ENCODE data around the gene VSIG2.

Gene VSIG2

GRCh38 chr11:124748481-124749343, 3.3 kb downstream of the VSIG2 start:
- no peak for DNase-seq (ENCODE audit: low spot score)

- DNase-seq (ENCODE audit: low spot score): no peak
Measured at GRCh38 chr11:124748100-124748418, 4.0 kb downstream of the VSIG2 start.

- DNase-seq (ENCODE audit: low spot score): no peak
Measured at GRCh38 chr11:124747406-124748099, 4.5 kb downstream of the VSIG2 start.

DNA sequence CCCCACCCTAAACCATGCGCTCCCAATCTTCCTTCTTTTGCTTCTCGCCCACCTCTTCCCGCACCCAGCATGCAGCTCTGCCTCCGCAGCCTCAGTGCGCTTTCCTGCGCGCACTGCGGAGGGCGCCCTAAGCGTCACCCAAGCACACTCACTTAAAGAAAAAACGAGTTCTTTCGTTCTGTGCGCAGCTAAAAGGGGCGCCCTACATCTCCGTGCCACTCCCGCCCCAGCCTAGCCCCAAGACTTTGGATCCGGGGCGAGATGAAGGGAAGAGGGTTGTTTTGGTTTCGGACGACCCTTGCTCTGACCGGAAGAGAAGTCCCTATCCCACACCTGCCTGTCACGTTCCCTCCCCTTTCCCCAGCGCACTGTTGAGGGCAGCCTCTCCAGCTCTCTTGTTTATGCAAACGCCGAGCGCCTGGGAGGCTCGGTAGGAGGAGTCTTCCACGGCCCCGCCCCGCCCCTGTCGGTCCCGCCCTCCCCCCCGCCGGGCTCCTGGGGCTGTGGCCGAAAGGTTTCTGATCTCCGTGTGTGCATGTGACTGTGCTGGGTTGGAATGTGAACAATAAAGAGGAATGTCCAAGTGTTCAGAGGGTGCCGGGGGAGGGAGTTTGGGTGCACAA, 5.3 kb downstream of the VSIG2 start:
- peak; percentile 33 for DNase-seq (ENCODE audit: low spot score)

- DNase-seq (ENCODE audit: low spot score): no peak
Measured at GRCh38 chr11:124745835-124746620, 6.0 kb downstream of the VSIG2 start.

DNA sequence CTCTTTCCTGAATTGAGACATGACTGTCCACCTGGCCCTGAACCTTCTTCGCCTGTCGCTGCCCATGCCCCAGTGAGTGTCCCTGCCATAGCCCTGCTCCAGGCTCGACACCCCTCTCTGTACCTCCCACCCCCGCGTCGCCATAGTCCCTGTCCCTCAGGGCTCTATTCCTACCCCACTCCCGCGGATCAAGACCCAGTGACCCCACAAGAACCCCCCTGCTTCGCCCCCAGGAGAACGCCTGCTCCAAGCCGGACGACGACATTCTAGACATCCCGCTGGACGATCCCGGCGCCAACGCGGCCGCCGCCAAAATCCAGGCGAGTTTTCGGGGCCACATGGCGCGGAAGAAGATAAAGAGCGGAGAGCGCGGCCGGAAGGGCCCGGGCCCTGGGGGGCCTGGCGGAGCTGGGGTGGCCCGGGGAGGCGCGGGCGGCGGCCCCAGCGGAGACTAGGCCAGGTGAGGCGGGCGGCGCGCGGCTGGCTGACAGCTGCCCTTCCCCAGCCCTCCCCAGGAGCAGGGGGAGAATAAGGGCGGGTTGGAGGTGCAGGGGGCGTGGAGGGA, 6.7 kb downstream of the VSIG2 start:
- no peak for DNase-seq (ENCODE audit: low spot score)

GRCh38 chr11:124743050-124743449, 9.0 kb downstream of the VSIG2 start:
- no peak for DNase-seq (ENCODE audit: low spot score)

DNA sequence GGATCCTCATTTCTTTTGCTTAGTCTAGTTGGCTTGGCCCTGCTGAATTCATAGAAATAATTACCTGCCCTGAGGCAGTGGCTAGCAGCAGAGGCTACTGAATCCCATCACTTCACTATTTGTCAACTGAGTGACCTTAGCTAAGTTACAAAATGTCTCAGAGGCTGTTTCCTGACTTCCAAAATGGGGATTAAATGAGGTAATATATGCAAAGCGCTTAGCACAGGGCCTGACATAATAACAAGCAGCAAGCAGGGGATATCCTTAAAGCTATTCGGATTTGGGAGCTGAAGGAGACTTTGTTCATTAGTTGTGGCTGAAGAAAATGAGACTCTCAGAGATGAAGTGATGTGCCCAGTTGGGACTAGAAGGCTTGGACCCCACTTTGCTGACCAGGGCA, 9.5 kb downstream of the VSIG2 start:
- no peak for DNase-seq (ENCODE audit: low spot score)

- DNase-seq (ENCODE audit: low spot score): peak; percentile 53
Measured at GRCh38 chr11:124740277-124740882, 11.7 kb downstream of the VSIG2 start.

DNA sequence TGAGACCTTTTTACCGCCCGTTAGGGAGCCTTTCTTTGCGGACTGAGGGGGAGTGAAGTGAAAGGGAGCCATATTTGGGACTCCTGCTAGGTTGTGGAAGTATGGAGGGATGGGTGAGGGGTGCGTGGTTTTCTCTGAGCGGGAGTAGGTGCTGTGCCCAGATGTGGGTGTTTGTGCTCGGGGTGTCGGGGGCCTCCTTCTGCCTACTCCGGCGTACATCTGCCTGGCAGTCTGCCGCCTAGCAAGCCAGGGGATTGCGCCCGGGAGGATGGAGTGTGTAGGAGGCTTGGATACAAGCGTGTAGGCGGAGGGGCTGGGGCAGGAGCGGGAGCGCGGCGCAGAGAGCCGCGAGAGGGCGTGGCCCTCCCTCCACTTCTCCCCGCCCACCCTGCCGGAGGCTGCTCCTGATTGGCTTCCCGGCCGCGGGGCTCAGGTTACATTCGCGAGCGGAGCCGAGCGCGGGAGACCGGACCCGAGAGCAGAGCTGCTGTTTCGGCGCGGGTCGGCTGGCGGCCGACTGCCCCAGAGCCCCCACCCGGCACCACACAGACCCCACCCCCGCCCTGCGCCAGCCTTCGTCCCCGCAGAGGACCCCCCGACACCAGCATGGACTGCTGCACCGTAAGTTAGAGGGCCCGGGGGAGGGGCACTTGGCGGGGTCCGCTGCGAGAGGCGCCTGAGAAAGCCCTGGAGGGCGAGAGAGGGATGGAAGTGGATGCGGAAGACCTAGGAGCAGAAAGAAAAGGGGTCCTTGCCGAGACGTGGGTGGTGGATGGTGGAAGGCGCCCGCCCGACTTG, 12.4 kb downstream of the VSIG2 start, which contains the start of gene NRGN:
Gene NRGN (plus strand): TSS at position 464 of the 798 bp plus-strand sequence. CDS start 143 bp downstream, at position 607.
- DNase-seq (ENCODE audit: low spot score): peak; percentile 95

- DNase-seq (ENCODE audit: low spot score): no peak
Measured at GRCh38 chr11:124738713-124739478, 13.2 kb downstream of the VSIG2 start.

GRCh38 chr11:124737638-124738305, 14.3 kb downstream of the VSIG2 start:
- no peak for DNase-seq (ENCODE audit: low spot score)

- DNase-seq (ENCODE audit: low spot score): no peak
Measured at GRCh38 chr11:124736736-124737135, 15.3 kb downstream of the VSIG2 start.

DNA sequence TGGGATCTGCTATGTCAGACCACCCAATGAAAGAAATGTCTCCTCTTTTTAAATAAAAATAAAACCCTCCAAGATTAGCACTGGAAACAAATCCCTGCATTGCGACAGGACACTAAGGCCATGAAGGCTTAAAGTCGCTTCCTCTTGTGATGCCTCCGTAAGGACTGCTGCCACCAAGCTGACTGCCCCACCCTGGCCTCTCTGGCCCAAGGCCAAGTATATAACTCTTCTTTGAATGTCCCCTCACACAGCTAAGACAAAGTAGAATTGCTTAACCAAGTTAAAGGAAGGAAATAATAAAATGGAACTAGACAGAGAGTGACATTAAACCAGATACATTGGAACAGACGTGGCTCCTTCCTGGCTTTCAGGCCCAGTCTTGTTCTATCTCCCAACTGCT, 19.8 kb downstream of the VSIG2 start:
- no peak for DNase-seq (ENCODE audit: low spot score)

- DNase-seq (ENCODE audit: low spot score): no peak
Measured at GRCh38 chr11:124729571-124729970, 22.5 kb downstream of the VSIG2 start.

DNA sequence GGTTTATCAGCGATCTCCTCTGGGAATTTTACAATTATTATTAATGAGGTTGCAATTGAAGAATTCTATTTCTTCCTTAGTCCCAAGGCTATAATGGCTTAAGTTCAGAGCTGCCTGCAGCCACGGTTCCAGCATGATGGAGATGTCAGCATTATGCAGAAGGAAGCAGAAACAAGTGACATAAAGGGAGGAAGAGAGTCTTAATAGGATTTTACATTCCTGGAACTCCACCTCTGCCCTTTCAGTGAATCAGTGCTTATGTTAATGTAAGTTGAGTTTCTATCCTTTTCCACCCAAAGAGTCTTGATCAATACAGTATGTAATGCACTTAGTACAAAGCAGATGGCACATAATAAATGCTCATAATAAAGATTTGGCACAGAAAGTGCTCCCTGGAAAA, 23.9 kb downstream of the VSIG2 start:
- no peak for DNase-seq (ENCODE audit: low spot score)

DNA sequence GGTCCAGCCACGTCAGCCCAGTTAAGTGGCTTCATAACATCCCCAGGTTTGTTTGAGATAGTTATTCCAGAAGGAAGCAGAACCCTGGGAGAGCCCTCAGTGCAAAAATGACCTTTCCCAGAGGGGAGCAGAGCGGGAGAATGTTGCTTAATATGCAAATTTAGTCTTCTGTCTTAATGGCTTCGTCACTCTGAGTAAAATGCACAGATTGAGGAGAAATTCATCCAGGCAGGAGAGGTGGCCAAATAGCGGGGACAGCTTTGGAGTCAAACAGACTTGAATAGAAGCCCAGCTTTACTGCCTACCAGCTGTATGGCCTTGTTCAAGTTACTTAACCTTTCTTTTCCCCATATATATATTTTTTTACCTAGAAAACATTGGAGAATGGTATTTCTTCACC, 24.6 kb downstream of the VSIG2 start:
- DNase-seq (ENCODE audit: low spot score): no peak

- peak; percentile 47 for DNase-seq (ENCODE audit: low spot score)
Measured at GRCh38 chr11:124725719-124726105, 26.3 kb downstream of the VSIG2 start.

- DNase-seq (ENCODE audit: low spot score): no peak
Measured at GRCh38 chr11:124724979-124725718, 26.9 kb downstream of the VSIG2 start.
